Amygdala (tissue), 56 donors: ENCODE data around the gene ADAM23.
"Not testable (repeated sequence)": the region's sequence is repeated elsewhere in the genome, so short reads cannot be mapped to it uniquely, and the experiment has no call there.

Experiments used
- DNase-seq, 56 donors: peaks; one replicate each; lab custom pipeline; 2025; lab: John Stamatoyannopoulos, UW

The ADAM23 gene

GRCh38 chr2:206442833-206443734, at the start of gene ADAM23:
TSS of gene ADAM23 (plus strand) at chr2:206443532. CDS start at chr2:206443867, 335 bp downstream.
- DNase-seq = peak; percentile 21 to 90 (median 81)

- DNase-seq = no peak
These were observed 47.1 kb upstream of the ADAM23 start for GRCh38 chr2:206396211-206396610.

GRCh38 chr2:206402956-206403569, 40.3 kb upstream of the ADAM23 start:
- DNase-seq = not testable (repeated sequence)

GRCh38 chr2:206408323-206409320, 34.7 kb upstream of the ADAM23 start:
- no peak for DNase-seq

GRCh38 chr2:206410714-206411113, 32.6 kb upstream of the ADAM23 start:
- no peak for DNase-seq

DNA sequence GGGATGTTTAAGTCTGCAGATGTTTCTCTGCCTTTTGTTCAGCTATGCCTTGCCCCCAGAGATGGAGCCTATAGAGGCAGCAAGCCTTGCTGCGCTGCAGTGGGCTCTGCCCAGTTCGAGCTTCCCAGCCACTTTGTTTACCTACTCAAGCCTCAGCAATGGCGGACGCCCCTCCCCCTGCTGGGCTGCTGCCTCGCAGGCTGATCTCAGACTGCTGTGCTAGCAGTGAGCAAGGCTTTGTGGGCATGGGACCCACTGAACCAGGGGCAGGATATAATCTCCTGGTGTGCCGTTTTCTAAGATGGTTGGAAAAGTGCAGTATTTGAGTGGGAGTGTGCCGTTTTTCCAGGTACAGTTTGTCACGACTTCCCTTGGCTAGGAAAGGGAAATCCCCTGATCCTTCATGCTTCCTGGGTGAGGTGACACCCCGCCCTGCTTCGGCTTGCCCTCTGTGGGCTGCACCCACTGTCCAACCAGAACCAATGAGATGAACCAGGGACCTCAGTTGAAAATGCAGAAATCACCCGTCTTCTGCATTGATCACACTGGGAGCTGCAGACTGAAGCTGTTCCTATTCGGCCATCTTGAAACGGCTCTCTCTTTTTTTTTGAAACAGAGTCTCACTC, 27.6 kb upstream of the ADAM23 start:
- no peak for DNase-seq

DNA sequence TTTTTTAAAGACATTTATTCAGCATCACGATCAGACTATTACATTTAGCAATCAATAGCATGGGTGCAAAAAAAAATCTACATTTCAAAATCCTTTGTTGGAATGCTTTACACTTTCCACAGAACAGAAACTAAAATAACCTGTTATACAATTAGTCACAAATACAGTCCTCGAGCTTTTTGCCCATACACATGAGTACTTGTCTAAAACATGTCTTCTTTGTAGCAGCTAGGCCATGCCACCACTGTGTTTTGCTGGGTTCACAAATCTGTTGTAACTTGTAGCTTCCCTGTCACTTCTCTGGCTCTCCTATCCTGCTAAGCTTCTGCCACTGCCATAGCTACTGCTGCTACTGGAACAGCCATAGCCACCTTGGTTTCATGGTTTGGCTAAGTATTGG, 24.4 kb upstream of the ADAM23 start:
- no peak for DNase-seq

DNA sequence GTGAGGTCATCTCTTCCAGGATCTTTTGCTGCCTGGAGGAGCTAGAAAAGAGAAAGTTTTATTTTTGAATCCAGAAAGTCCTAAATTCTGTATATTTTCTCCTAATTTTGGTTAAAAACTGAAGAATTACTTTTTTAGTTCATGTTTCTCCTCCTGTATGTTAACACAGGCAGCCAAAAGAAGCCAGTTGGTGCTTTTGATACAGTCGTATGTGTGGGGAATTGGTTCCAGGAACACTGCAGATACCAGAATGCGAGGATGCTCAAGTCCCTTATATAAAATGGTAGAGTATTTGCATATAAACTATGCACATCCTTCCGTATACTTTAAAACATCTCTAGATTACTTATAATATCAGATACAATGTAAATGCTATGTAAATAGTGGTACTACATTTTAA, 22.6 kb upstream of the ADAM23 start:
- DNase-seq = no peak

DNA sequence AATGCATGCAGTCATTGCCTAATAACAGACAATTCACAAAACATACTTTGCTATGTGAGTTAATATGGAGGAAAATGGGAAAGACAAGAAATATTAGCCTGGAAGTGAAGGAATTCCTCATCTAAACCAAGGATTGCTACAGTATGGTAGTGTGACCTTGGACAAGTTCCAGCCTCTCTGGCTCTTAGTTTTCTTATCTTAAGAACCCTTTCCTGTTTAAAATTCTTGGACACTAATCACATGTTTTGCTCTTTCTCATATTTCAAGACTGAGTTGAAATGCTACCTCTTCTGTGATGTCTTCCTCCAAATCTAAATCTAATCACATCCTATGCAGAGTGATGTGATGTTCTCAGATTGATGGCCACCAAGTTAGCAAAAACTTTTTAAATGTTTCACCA, 20.8 kb upstream of the ADAM23 start:
- DNase-seq = no peak

GRCh38 chr2:206423147-206423546, 20.2 kb upstream of the ADAM23 start:
- no peak for DNase-seq

DNA sequence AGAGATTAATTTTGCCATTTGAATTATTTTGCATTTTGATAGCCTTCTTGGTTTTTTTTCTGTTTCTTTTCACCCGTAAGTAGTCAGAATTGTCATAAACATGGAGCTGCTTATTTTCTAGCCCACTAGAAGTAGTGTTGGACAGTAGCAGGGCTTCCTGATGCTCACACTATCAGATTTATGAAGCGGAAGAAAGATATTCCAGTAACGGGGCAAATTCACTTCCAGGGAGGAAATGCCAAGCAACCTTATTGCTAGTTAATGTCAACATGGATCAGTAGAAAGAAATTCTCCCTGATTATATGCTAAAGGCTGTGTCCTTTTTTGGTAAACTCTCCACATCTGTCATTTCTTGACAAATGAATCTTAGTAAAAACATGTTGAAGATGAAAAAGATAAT, 19.2 kb upstream of the ADAM23 start:
- no peak for DNase-seq

GRCh38 chr2:206428783-206429182, 14.5 kb upstream of the ADAM23 start:
- no peak for DNase-seq

- DNase-seq = no peak
These were observed 12.9 kb upstream of the ADAM23 start for GRCh38 chr2:206430452-206430851.

DNA sequence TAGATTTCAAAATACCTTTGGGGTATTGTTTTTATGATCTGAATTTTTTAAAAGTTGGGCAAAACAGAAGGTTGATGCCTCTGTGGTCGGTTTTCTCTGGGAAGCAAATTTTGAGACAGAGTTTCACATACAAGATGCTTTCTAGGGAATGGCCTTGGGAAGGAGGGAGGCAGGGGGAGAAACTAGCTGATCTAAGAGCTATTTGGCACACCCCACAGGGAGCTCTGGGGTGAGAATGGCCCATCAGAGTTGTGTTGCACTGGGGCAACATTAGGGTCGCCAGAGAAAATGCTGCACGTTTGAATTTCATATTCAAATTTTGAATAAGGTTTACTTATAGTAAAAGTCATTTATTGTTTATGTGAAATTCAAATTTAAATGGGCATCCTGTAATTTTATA, 11.9 kb upstream of the ADAM23 start:
- DNase-seq = no peak

DNA sequence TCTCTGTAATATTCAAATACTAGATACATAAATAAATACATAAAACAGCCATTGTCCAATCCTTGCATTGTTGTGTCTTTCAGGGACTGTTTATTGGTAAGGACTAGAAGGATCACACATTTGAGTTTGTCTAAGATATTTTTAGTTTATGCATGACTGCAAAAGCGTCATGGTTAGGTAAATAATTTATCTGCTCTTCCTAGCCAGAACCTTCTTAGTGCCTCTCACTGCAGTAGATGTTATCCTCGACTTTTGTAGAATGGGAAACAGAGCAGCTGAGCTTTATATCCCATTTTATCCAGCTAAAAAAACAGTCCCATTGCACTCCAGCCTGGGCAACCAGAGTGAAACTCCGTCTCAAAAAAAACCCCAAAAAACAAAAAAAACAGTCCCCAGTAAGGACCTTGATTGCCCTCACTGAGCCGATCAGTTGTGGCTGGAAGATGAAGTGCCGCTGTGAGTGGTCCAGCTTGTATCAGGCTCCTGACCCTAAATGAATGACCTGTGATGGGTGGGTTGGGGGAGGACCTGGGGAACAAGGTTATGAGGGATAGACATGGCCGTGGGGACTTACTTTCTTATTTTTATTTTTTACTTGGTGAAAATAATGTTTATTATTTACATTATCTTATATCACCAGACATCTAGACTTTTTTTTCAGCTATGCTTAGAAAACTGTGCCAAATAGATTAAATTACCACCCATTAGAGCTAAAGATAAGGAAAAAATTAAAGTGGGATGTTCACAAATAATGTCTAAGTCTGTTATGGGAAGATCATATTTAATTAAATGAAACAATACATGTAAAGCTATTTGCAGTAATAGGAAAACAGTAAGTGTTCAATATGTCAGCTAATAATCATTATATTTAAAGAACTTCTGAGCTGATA, 10.9 kb upstream of the ADAM23 start:
- DNase-seq = no peak

DNA sequence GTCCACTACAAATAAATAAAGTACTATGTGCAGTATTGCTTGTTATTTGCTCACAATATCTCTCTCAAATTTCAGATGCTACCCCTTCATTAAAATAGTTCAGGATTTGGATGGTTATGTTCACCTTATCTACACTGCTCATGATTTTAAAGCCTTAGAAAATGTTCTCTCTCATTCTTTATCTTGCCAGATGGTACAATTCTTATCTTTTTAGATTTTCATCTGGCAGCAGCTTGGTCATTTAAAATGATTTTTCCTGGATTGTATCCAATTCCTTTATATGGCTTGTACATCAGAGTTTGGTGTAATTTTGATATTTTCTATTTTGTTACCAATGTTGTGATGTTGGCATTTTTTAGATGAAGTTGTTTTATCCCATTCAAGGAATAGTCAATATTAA, 10.1 kb upstream of the ADAM23 start:
- no peak for DNase-seq

GRCh38 chr2:206433686-206434085, 9.6 kb upstream of the ADAM23 start:
- DNase-seq = no peak

DNA sequence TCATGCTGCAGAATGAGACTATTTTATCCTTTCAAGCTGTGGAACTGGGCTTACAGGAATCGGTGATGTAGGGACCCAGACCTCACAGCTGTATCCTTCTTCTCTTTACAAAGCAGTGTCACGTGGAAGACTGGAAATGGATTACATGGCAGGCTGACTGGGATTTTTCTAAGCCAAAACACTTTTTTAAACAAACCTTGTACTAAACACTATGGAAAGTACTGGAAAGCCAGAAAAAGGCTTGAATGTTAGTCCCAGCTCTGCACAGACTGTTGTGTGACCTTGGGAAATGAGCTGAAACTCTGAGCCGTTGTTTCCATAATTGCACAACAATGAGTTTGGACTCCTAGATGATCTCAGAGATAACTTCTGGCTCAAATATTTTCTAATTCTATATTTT, 7.6 kb upstream of the ADAM23 start:
- DNase-seq = no peak

- DNase-seq = no peak
These were observed 5.1 kb upstream of the ADAM23 start for GRCh38 chr2:206438196-206438724.
